ENCODE results near the gene EDDM3A.

The EDDM3A gene

DNA sequence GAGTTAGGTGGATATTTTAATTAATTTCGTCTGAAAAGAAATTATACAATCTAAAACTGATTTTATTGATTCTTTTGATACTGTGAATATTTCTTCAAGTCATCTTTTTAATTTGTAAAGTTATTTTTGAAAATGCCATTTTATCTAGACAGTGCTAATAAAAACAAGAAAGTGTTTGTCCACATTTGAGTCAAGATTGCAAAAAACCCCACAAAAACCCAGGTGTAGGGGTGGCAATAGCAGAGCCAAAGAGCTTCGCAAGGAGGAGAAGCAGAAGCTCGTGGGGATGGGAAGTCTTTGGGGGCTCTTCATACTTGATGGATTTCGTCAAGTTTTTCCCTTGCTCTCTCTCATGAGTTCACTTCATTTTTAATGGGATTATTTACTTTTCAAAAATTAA is 41.3 kb downstream of the EDDM3A start:
- no peak overlapping the region for H3K27ac ChIP-seq (replicated peaks; ENCODE audit: low read length)

DNA sequence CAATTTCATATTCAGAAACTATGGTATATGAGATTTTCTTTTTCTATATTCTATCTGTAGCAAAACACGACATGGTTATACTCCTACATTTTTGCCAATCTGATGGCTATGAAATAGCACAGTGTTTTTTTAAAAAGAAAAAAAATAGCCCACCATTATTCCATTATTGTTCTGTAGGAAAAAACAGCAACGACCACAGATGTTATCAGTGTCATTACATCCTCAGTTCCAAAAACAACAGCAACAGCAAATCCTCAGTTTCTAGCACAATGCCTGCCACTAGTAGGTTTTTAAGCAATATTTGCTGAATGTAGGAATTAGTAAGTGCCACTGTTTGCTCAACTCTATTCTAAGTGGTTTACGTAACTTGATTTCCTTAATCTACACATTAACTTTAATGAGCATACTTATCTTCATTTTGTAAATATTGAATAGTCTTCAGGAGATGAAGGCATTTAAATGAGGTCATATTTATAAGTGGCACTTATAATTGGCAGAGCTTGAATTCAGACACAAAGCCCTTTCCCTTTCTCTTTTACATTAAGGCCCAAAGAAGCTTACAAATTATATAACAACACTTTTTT is 43.6 kb downstream of the EDDM3A start:
- Histone ChIP-seq H3K4me1 (ENCODE audit: control insufficient read depth in 2 of 2, insufficient read depth in 1 of 2, low read depth in 1 of 2, low read length in 2 of 2) (peaks cover 0 to 4% of the 10 kb centered on the region in 2 donors), H2BK5ac (ENCODE audit: low read length) (no peak overlapping the region), H2AFZ (ENCODE audit: low read length) (no peak overlapping the region), H3K36me3 (replicated peaks in 1 of 2; ENCODE audit: control insufficient read depth in 2 of 2, insufficient read depth in 2 of 2, low read length in 2 of 2) (no peaks in the 10 kb centered on the region), H3K18ac (ENCODE audit: low read length) (no peak overlapping the region), H2BK15ac (ENCODE audit: low read length) (no peak overlapping the region), H3K9ac (ENCODE audit: low read depth, low read length, poor library complexity) (no peak overlapping the region), H3K4ac (ENCODE audit: low read length) (no peak overlapping the region), H3K4me3 (ENCODE audit: low read length in 2 of 2) (no peak overlapping the region), H3K27me3 (ENCODE audit: control insufficient read depth in 3 of 3, insufficient read depth in 3 of 3, low read depth in 1 of 3, low read length in 3 of 3) (no peaks in the 10 kb centered on the region), H4K8ac (ENCODE audit: low read depth, low read length) (no peak overlapping the region), H2BK12ac (ENCODE audit: low read length) (no peak overlapping the region), H3K79me1 (ENCODE audit: low read depth, low read length) (no peaks in the 10 kb centered on the region), H2BK120ac (ENCODE audit: low read depth, low read length) (no peak overlapping the region), H4K91ac (ENCODE audit: low read depth, low read length, poor library complexity) (no peak overlapping the region), H2AK5ac (ENCODE audit: low read depth, low read length) (no peak overlapping the region), H3K27ac (replicated peaks; ENCODE audit: low read length) (no peak overlapping the region), H3K23ac (ENCODE audit: low read depth, low read length, poor library complexity) (no peak overlapping the region), H3K9me3 (replicated peaks in 1 of 2; ENCODE audit: control insufficient read depth in 2 of 2, insufficient read depth in 1 of 2, low read depth in 1 of 2, low read length in 2 of 2) (no peaks in the 10 kb centered on the region), H3K14ac (ENCODE audit: low read length) (no peak overlapping the region), H3K4me2 (ENCODE audit: insufficient read depth, low read length, poor library complexity, severe bottlenecking) (no peak overlapping the region)
- DNase-seq (ENCODE audit: low spot score), result no peak
- WGBS, 2 donors (ENCODE audit: extremely low coverage in 2 of 2, insufficient read length in 2 of 2, insufficient replicate concordance in 1 of 2), result no CpG with 5 or more reads among the region's 3 CpGs

More for the DNA sequence above, 41.3 kb downstream of the EDDM3A start:
- H3K4me1 ChIP-seq (ENCODE audit: control insufficient read depth in 2 of 2, insufficient read depth in 1 of 2, low read depth in 1 of 2, low read length in 2 of 2), result peaks cover 5 to 8% of the 10 kb centered on the region in 2 donors
- H3K14ac ChIP-seq (ENCODE audit: low read length), result no peak overlapping the region
- no peak overlapping the region for H3K4me2 ChIP-seq (ENCODE audit: insufficient read depth, low read length, poor library complexity, severe bottlenecking)
- H4K91ac ChIP-seq (ENCODE audit: low read depth, low read length, poor library complexity), result no peak overlapping the region
- no peak for DNase-seq (ENCODE audit: low spot score)
- no peak overlapping the region for H2BK15ac ChIP-seq (ENCODE audit: low read length)
- no peak overlapping the region for H2AK5ac ChIP-seq (ENCODE audit: low read depth, low read length)
- no peak overlapping the region for H3K18ac ChIP-seq (ENCODE audit: low read length)
- H3K4ac ChIP-seq (ENCODE audit: low read length), result no peak overlapping the region
- H2BK5ac ChIP-seq (ENCODE audit: low read length), result no peak overlapping the region
- WGBS, 2 donors (ENCODE audit: extremely low coverage in 2 of 2, insufficient read length in 2 of 2, insufficient replicate concordance in 1 of 2), result no CpG with 5 or more reads among the region's 4 CpGs
- no peak overlapping the region for H2BK120ac ChIP-seq (ENCODE audit: low read depth, low read length)
- H3K4me3 ChIP-seq (ENCODE audit: low read length in 2 of 2), result no peak overlapping the region
- no peak overlapping the region for H2AFZ ChIP-seq (ENCODE audit: low read length)
- no peak overlapping the region for H4K8ac ChIP-seq (ENCODE audit: low read depth, low read length)
- H3K23ac ChIP-seq (ENCODE audit: low read depth, low read length, poor library complexity), result no peak overlapping the region
- H3K79me1 ChIP-seq (ENCODE audit: low read depth, low read length), result no peaks in the 10 kb centered on the region
- H3K27me3 ChIP-seq (ENCODE audit: control insufficient read depth in 3 of 3, insufficient read depth in 3 of 3, low read depth in 1 of 3, low read length in 3 of 3), result no peaks in the 10 kb centered on the region
- H3K36me3 ChIP-seq (replicated peaks in 1 of 2; ENCODE audit: control insufficient read depth in 2 of 2, insufficient read depth in 2 of 2, low read length in 2 of 2), result no peaks in the 10 kb centered on the region
- H2BK12ac ChIP-seq (ENCODE audit: low read length), result no peak overlapping the region
- no peak overlapping the region for H3K9ac ChIP-seq (ENCODE audit: low read depth, low read length, poor library complexity)
- no peaks in the 10 kb centered on the region for H3K9me3 ChIP-seq (replicated peaks in 1 of 2; ENCODE audit: control insufficient read depth in 2 of 2, insufficient read depth in 1 of 2, low read depth in 1 of 2, low read length in 2 of 2)

DNA sequence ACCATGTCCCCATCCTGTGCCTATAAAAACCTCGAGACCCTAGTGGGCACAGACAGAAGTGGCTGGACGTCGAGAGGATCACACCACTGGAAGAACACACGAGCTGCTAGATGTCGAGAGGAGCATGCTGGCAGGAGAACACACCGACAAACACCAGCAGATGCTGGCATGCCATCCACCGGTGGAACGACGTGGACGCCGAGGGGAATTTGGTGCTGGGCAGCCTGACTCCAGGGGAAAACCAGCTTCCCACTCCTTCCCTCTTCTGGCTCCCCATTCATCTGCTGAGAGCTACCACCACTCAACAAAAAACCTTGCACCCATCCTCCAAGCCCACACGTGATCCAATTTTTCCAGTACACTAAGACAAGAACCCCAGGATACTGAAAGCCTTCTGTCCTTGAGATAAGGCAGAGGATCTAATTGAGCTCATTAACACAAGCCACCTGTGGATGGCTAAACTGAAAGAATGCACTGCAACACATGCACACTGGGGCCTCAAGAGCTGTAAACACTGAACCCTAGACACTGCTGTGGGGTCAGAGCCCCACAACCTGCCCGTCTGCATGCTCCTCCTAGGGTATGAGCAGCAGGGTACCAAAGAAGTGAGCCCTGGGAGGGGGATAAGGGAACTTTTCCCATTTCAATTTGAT is 44.9 kb downstream of the EDDM3A start:
- Histone ChIP-seq H3K9ac (ENCODE audit: low read depth, low read length, poor library complexity) (no peak overlapping the region), H2BK12ac (ENCODE audit: low read length) (no peak overlapping the region), H4K8ac (ENCODE audit: low read depth, low read length) (no peak overlapping the region), H3K36me3 (replicated peaks in 1 of 2; ENCODE audit: control insufficient read depth in 2 of 2, insufficient read depth in 2 of 2, low read length in 2 of 2) (no peaks in the 10 kb centered on the region), H2BK120ac (ENCODE audit: low read depth, low read length) (no peak overlapping the region), H2BK5ac (ENCODE audit: low read length) (no peak overlapping the region), H3K23ac (ENCODE audit: low read depth, low read length, poor library complexity) (no peak overlapping the region), H3K4ac (ENCODE audit: low read length) (no peak overlapping the region), H3K9me3 (replicated peaks in 1 of 2; ENCODE audit: control insufficient read depth in 2 of 2, insufficient read depth in 1 of 2, low read depth in 1 of 2, low read length in 2 of 2) (no peaks in the 10 kb centered on the region), H3K14ac (ENCODE audit: low read length) (no peak overlapping the region), H3K18ac (ENCODE audit: low read length) (peak overlapping the region; percentile 16), H3K4me1 (ENCODE audit: control insufficient read depth in 2 of 2, insufficient read depth in 1 of 2, low read depth in 1 of 2, low read length in 2 of 2) (peaks cover 0 to 4% of the 10 kb centered on the region in 2 donors), H3K4me3 (ENCODE audit: low read length in 2 of 2) (no peak overlapping the region), H3K27me3 (ENCODE audit: control insufficient read depth in 3 of 3, insufficient read depth in 3 of 3, low read depth in 1 of 3, low read length in 3 of 3) (no peaks in the 10 kb centered on the region), H3K4me2 (ENCODE audit: insufficient read depth, low read length, poor library complexity, severe bottlenecking) (no peak overlapping the region), H2AFZ (ENCODE audit: low read length) (no peak overlapping the region), H2BK15ac (ENCODE audit: low read length) (no peak overlapping the region), H3K27ac (replicated peaks; ENCODE audit: low read length) (no peak overlapping the region), H3K79me1 (ENCODE audit: low read depth, low read length) (no peaks in the 10 kb centered on the region), H4K91ac (ENCODE audit: low read depth, low read length, poor library complexity) (no peak overlapping the region), H2AK5ac (ENCODE audit: low read depth, low read length) (no peak overlapping the region)
- no peak for DNase-seq (ENCODE audit: low spot score)
- WGBS, 2 donors (ENCODE audit: extremely low coverage in 2 of 2, insufficient read length in 2 of 2, insufficient replicate concordance in 1 of 2), result no CpG with 5 or more reads among the region's 13 CpGs

DNA sequence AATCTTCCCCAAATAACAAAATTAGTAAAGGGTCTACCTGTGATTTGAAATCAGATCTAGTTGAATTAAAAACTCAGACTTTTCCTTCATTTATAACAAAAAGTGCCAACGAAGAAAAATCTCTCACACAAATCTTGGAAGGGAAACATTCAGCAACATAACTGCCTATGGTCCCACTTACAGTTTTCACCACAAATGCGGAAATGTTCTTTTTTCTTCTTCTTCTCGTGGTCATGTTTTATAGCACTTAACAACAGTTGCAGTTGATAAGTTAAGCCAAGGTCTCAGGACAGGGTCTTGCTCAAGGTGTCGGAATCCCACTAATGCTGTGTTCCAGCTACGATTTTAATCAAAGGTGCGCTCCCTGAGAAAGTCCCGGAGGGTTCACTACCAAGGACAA is 45.5 kb downstream of the EDDM3A start:
- Histone ChIP-seq H4K91ac (ENCODE audit: low read depth, low read length, poor library complexity) (no peak overlapping the region), H2BK15ac (ENCODE audit: low read length) (no peak overlapping the region), H2BK12ac (ENCODE audit: low read length) (no peak overlapping the region), H2AK5ac (ENCODE audit: low read depth, low read length) (no peak overlapping the region), H2AFZ (ENCODE audit: low read length) (no peak overlapping the region), H2BK5ac (ENCODE audit: low read length) (no peak overlapping the region), H2BK120ac (ENCODE audit: low read depth, low read length) (no peak overlapping the region), H3K4me2 (ENCODE audit: insufficient read depth, low read length, poor library complexity, severe bottlenecking) (no peak overlapping the region), H3K4me1 (ENCODE audit: control insufficient read depth in 2 of 2, insufficient read depth in 1 of 2, low read depth in 1 of 2, low read length in 2 of 2) (peaks cover 0 to 4% of the 10 kb centered on the region in 2 donors), H3K23ac (ENCODE audit: low read depth, low read length, poor library complexity) (no peak overlapping the region), H3K79me1 (ENCODE audit: low read depth, low read length) (no peaks in the 10 kb centered on the region), H3K14ac (ENCODE audit: low read length) (no peak overlapping the region), H3K18ac (ENCODE audit: low read length) (no peak overlapping the region), H3K27ac (replicated peaks; ENCODE audit: low read length) (no peak overlapping the region), H3K4ac (ENCODE audit: low read length) (no peak overlapping the region), H3K27me3 (ENCODE audit: control insufficient read depth in 3 of 3, insufficient read depth in 3 of 3, low read depth in 1 of 3, low read length in 3 of 3) (no peaks in the 10 kb centered on the region), H3K9ac (ENCODE audit: low read depth, low read length, poor library complexity) (no peak overlapping the region), H3K36me3 (replicated peaks in 1 of 2; ENCODE audit: control insufficient read depth in 2 of 2, insufficient read depth in 2 of 2, low read length in 2 of 2) (no peaks in the 10 kb centered on the region), H3K4me3 (ENCODE audit: low read length in 2 of 2) (no peak overlapping the region), H3K9me3 (replicated peaks in 1 of 2; ENCODE audit: control insufficient read depth in 2 of 2, insufficient read depth in 1 of 2, low read depth in 1 of 2, low read length in 2 of 2) (no peaks in the 10 kb centered on the region), H4K8ac (ENCODE audit: low read depth, low read length) (no peak overlapping the region)
- WGBS, 2 donors (ENCODE audit: extremely low coverage in 2 of 2, insufficient read length in 2 of 2, insufficient replicate concordance in 1 of 2), result no CpG with 5 or more reads among the region's 7 CpGs
- no peak for DNase-seq (ENCODE audit: low spot score)

Measured in neuronal stem cell (in vitro differentiated cells).